Thyroid gland (tissue), 4 donors: ENCODE data around the gene AHI1.

Experiments used
- POLR2A ChIP-seq, 2 donors: fragments of 450-650 bp; IDR thresholded peaks; one replicate each; pipeline ENCODE4 v1.6.1; 2017; ENCODE audit warnings: antibody characterized with exemption in 2 of 2, mild to moderate bottlenecking in 2 of 2, moderate library complexity in 1 of 2
- TF ChIP-seq, protein P1 (sequence below), 6 experiments: fragments of 200-600 bp in 3 of 6; fragments of 450-650 bp in 3 of 6; sonication (generic) in 3 of 6; IDR thresholded peaks; one replicate each; pipeline ENCODE4 v1.5.1; 2016 to 2019; ENCODE audit warnings: antibody characterized with exemption in 6 of 6, mild to moderate bottlenecking in 2 of 6, inconsistent platforms in 1 of 6, moderate library complexity in 1 of 6

DNA sequence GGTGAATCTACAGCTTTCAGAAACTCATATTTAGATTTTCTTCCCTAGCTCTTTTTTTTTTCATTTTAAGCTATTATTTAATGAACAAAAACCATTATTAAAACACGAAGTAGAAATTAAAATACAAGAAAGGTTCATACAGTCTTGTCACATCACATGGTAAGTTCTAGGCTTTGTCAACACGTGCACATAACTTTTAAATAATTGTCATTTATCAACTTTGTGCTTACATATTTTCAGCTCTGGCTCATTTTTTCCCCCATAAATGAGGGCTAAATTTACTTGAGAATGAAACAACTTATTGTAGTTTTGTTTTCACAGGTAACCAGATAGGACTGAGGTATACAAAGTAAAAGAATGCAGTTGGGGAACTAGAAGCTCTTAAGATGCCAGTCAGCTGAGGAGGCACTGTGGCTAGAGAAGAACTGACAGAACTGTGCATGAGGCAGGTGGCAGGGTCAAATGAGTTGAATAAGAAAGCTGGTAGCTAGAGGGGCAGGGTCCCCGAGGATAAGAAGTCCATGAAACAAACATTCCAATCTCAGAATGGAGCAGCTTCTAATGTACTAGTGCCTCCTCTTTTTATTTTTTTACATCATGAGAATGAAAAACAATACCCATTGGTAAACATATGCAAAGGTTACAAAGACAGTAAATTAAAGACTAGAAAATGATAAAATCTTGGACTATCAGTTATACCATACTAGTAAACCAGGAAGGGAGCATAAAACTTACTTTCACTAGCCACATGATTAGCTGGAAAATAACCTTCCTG, 174.9 kb downstream of the AHI1 start:
- TF ChIP-seq, protein P1, sequence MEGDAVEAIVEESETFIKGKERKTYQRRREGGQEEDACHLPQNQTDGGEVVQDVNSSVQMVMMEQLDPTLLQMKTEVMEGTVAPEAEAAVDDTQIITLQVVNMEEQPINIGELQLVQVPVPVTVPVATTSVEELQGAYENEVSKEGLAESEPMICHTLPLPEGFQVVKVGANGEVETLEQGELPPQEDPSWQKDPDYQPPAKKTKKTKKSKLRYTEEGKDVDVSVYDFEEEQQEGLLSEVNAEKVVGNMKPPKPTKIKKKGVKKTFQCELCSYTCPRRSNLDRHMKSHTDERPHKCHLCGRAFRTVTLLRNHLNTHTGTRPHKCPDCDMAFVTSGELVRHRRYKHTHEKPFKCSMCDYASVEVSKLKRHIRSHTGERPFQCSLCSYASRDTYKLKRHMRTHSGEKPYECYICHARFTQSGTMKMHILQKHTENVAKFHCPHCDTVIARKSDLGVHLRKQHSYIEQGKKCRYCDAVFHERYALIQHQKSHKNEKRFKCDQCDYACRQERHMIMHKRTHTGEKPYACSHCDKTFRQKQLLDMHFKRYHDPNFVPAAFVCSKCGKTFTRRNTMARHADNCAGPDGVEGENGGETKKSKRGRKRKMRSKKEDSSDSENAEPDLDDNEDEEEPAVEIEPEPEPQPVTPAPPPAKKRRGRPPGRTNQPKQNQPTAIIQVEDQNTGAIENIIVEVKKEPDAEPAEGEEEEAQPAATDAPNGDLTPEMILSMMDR (IDR thresholded peaks at IDR 0.05), result no peak
- TF ChIP-seq POLR2A (IDR thresholded peaks at IDR 0.05), result no peak
